H1 (cell line): ENCODE data around the gene MCC. TPM values are rescaled to one million over a fixed set of nuclear protein-coding genes. Genes with fewer than 3 reads are reported as not detected.

ENCODE experiments used
- CHD7 ChIP-seq: fragments of 300-600 bp; sonication (generic); IDR thresholded peaks from 2 replicates; pipeline ENCODE4 v1.7.1; 2012; ENCODE audit warnings: low read length, moderate library complexity, mild to moderate bottlenecking, inconsistent platforms; ENCODE audit not compliant: insufficient replicate concordance
- SRF ChIP-seq: IDR thresholded peaks from 2 replicates; pipeline ENCODE4 v1.6.1; 2011; ENCODE audit warnings: mild to moderate bottlenecking, low read depth, low read length, moderate library complexity
- polyA plus RNA-seq, 7 experiments: library from polyadenylated mRNA; depleted of rRNA in 3 of 7; stranded (reverse) in 5 of 7; unstranded in 2 of 7; fragments of >200 nt in 5 of 7; fragments of 200-250 nt in 2 of 7; gene quantifications; 1 replicate in 5 of 7; 2 replicates in 1 of 7; 4 replicates in 1 of 7; pipeline versions ENCODE4 v1.2.1 to v1.2.3, GENCODE V29; 2011 to 2013; ENCODE audit warnings: missing spikeins in 2 of 7, mixed read lengths in 2 of 7
- total RNA-seq: library from RNA; stranded (reverse); fragmentation: NEBNext Ultra II Directional; extraction: Animal tissue kit (Norgen Biotek cat#: 25700); gene quantifications from 2 replicates; pipeline ENCODE4 v1.2.1, GENCODE V29; 2021

MCC gene
- total and polyA plus RNA-seq, 2 of the 8 experiments (the other 6 are each of a cell fraction or from before 2014, with no cell fraction given): 2.6 to 18.3 TPM

- TF ChIP-seq CHD7 (no peak), SRF (no peak)
Observed at GRCh38 chr5:113433862-113434612, 54.2 kb downstream of the MCC start (continued).
